GM10847 (cell line): Measurements from ENCODE around the gene MAP7.

Experiments used
- POLR2A ChIP-seq: IDR thresholded peaks from 2 replicates; pipeline ENCODE4 v1.6.1; 2011; ENCODE audit not compliant: insufficient read length; ENCODE audit errors: extremely low read depth

The MAP7 gene

GRCh38 chr6:136426627-136427377, 123.4 kb downstream of the MAP7 start:
- TF ChIP-seq POLR2A: no peak

- no peak for TF ChIP-seq POLR2A
These were observed 124.4 kb downstream of the MAP7 start for GRCh38 chr6:136425793-136426192.

- no peak for TF ChIP-seq POLR2A
These were observed 125.3 kb downstream of the MAP7 start for GRCh38 chr6:136424901-136425300.

DNA sequence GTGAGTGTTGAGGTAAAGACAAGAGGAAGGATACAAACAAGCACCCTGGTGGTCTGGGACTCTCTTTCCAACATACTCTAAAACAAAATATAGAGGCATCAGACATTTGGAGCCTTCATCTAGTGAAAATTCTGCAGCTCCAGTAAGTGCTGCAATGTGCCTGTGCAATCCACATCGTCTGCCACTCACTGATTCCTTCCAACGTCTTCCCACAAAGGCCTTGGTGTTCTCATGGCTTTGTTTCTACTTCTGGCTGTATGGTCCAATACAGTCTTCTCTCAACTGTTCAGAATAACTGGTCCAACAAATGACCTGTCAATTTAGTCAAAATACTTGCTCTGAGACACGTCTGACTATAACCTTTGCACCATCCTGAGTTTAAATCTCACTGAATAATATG, 125.8 kb downstream of the MAP7 start:
- no peak for TF ChIP-seq POLR2A

DNA sequence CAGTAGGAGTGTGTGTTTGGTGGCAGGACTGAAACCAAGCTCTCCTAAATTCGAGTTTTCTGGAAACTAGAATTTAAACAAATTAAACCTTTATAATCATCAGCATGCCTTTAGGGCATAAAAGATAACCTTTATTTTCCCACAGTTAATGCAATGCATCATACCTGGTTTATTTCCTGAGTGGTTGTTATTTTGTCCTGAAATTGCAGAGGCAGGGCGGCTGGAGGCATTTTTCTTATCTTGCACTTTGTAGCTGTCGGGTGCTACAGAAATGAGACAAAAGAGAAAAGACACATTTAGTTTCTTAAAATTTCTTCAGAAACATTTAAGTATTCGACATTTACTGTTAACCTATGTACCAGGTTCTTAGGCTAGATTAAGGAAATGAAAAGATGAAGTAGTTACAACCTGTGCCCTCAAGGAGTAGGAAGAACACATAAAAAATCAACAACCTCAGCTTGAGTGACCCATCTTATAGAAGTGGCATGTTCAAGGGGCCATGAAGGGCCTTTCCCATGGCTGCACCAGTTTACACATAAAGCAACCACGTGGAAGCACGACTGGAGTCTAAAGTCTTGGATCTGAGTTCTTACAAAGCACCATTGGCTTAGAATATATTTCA, 128.6 kb downstream of the MAP7 start:
- TF ChIP-seq POLR2A: no peak

GRCh38 chr6:136420853-136421252, 129.4 kb downstream of the MAP7 start:
- no peak for TF ChIP-seq POLR2A

GRCh38 chr6:136415351-136416007, 134.7 kb downstream of the MAP7 start:
- no peak for TF ChIP-seq POLR2A

DNA sequence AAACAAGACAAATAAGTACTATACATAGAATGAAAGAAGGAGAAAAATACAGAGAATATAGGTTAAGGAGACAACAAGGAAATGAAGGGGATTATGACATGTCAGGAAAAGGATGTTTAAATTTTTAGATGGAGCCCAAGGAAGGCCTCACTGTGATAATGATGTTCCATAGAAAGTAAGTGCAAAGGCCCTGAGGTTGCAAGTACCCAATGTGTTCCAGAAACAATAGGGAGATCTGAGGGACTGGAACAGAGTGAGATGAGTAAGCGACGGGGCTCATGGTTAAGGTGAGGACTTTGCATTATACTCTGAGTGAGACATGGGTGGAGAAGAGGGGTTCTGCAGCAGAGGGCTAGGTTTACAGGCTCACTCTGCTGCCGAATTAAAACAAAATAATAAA, 137.8 kb downstream of the MAP7 start:
- TF ChIP-seq POLR2A: no peak

DNA sequence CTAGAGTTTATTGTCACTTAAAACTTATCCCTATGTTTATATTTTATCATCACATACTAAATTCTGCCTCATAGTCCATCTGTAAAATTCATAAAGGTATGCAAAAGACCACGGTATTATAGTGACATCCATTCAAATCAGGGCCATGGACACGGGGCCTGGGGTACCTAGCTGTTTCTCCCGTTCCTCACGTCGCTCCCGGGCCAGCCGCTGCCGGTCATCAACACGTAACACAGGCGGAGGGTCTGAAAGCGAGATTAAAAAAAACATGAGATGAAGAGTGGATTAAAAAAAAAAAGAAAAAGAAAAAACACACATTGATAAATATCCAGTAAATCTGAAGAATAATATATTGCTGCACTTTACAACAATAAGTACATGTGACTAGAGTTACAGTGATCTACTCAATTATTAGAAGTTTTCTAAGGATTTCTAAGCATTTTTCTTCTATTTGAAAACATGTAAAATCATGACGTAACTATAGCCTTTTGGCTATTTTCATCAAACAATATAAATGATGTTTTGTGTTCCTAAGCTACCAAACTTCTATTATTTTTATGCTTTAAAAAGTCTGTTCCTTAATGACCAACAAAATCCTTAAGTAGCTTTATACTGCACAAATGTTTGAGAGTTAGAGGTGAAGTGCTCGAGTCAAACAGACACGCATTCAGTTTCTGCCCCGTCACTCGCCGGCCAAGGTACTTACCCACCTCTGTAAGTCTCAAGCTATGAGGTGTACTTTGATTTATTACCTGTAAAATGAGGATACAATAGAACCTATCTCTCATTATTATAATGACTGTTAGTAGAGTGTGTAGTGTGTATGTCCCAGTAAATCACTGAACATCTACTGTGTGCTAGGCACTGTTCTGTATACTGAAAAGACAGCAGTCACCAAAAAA, 138.5 kb downstream of the MAP7 start:
- TF ChIP-seq POLR2A: no peak

DNA sequence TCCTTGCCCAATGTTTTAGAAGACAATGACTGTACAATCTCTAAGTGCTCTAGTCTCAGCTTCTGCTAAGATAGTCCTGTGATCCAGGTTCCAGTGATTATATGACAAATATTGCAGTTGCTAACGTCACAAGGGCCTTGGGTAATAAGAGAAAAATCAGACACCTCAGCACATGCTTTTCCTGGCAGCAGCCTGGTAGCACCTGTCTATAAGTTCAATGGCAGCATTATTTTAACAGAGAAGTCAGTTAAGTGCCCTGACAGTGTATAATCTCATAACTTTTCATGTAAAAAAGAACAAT, 139.2 kb downstream of the MAP7 start:
- TF ChIP-seq POLR2A: no peak

DNA sequence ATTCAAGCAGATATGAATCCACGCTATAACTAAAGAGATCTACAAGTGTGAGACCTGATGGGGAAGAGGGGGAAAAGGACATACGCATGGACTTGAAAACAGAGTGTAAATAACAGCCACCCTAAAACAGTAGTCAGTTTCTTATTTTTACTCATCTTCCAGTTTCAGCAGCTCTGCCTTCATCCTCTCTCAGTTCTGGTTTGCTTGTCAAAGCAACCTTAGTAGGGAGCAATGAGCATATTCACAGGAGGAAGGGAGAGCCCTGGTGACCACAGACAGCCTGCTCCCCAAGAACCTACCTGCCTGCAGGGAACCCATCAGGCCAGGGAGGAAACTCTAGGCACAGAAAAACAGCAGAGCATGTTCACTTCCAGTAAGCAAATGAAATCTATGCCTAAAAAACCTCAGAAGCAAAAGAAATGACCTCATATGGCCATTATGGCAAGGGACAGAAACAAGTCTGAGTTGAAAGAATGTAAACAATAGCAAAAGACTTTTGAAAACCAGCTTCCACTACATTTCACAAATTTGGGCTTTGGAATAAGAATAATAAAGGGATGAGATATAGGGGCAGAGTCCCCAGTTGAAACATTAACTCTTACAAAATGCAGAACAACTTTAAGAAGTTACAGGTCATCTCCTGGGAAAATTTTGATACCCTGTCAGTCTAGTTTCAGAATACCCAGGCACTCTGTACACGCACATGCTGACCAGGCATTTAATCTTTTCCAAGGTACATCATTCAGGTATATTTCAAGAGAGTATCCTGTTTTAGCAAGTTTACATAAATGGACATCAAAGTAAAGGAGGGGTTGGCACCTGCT, 139.8 kb downstream of the MAP7 start:
- TF ChIP-seq POLR2A: no peak

GRCh38 chr6:136409597-136409996, 140.6 kb downstream of the MAP7 start:
- no peak for TF ChIP-seq POLR2A

GRCh38 chr6:136408204-136408603, 142.0 kb downstream of the MAP7 start:
- no peak for TF ChIP-seq POLR2A

DNA sequence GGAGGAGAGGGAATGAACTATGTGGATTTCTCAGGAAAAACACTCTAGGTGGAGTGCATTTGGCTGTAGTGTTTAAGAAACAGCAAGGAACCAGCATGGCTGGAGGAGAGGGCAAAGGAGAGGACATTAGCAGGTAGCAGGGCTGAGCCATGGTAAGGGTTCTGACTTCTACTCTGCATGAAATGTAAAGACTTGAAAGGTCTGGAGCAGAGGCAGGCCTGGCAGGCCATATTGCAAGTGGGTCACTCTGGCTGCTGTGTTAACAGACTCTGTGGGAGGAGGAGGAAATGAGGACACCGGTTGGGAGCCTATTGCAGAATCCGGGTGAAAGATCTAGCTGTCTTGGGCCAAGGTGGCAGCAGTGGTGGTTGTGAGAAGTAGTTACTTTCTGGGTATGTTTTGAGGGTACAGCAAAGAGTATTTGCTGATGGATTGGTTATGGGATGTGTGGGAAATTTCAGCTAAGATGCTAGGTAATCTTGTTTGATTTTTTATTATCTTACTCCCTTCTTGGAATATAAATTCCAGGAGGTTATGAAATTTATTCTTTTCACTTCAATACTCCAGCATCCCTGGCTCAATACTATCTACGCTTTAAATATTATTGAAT, 144.7 kb downstream of the MAP7 start:
- no peak for TF ChIP-seq POLR2A
